OCI-LY3 (cell line): Measurements from ENCODE around the gene CTNNA3.

ENCODE experiments used
- H2AFZ ChIP-seq: fragments of 200-600, 300-600 bp; shearing (Covaris generic); 2 replicates; pipeline ENCODE4 v1.6.0; 2014; ENCODE audit warnings: antibody characterized with exemption, low read depth, low read length
- H3K27ac ChIP-seq: fragments of 200-600, 300-600 bp; sonication (generic); 2 replicates; pipeline ENCODE4 v1.5.1; 2014; ENCODE audit warnings: mild to moderate bottlenecking, low read length, moderate library complexity, mixed read lengths
- H3K27me3 ChIP-seq: fragments of 200-600, 300-600 bp; sonication (generic); 2 replicates; pipeline ENCODE4 v1.6.1; 2014; ENCODE audit warnings: low read depth, low read length, mixed read lengths
- H3K36me3 ChIP-seq: fragments of 200-600, 300-600 bp; sonication (generic); replicated peaks from 2 replicates; pipeline ENCODE3; 2014; ENCODE audit warnings: low read depth, low read length, mixed read lengths
- H3K4me1 ChIP-seq: fragments of 300-600, 200-600 bp; sonication (generic); 2 replicates; pipeline ENCODE4 v1.6.1; 2014; ENCODE audit warnings: low read length, mixed read lengths
- H3K4me2 ChIP-seq: fragments of 200-600, 300-600 bp; sonication (generic); 2 replicates; pipeline ENCODE4 v1.6.1; 2014; ENCODE audit warnings: low read length, mixed read lengths
- H3K4me3 ChIP-seq: fragments of 300-600, 200-600 bp; sonication (generic); 2 replicates; pipeline ENCODE4 v1.5.1; 2014; ENCODE audit warnings: antibody characterized with exemption, mild to moderate bottlenecking, low read length, moderate library complexity
- H3K79me2 ChIP-seq: fragments of 300-600, 200-600 bp; shearing (Covaris generic); 2 replicates; pipeline ENCODE4 v1.6.1; 2014; ENCODE audit warnings: mild to moderate bottlenecking, low read length, mixed read lengths
- H3K9ac ChIP-seq: fragments of 300-600, 200-600 bp; shearing (Covaris generic); 2 replicates; pipeline ENCODE4 v1.6.0; 2014; ENCODE audit warnings: mild to moderate bottlenecking, low read length, moderate library complexity
- H3K9me3 ChIP-seq: fragments of 200-600, 300-600 bp; shearing (Covaris generic); 2 replicates; pipeline ENCODE4 v1.6.1; 2014; ENCODE audit warnings: low read length, mixed read lengths; ENCODE audit not compliant: insufficient read depth
- H4K20me1 ChIP-seq: fragments of 200-600, 300-600 bp; sonication (generic); 2 replicates; pipeline ENCODE4 v1.6.1; 2016; ENCODE audit warnings: low read length, mixed read lengths; ENCODE audit not compliant: insufficient read depth
- EZH2phosphoT487 ChIP-seq: fragments of 200-600 bp; shearing (Covaris generic); IDR thresholded peaks from 2 replicates; pipeline ENCODE4 v1.6.1; 2018; ENCODE audit warnings: antibody characterized with exemption, mixed run types, low read depth
- TF ChIP-seq, protein P1 (sequence below): fragments of 200-600, 300-600 bp; sonication (generic); IDR thresholded peaks from 2 replicates; pipeline ENCODE4 v1.5.1; 2014; ENCODE audit warnings: antibody characterized with exemption, low read length, low read depth

Gene CTNNA3

DNA sequence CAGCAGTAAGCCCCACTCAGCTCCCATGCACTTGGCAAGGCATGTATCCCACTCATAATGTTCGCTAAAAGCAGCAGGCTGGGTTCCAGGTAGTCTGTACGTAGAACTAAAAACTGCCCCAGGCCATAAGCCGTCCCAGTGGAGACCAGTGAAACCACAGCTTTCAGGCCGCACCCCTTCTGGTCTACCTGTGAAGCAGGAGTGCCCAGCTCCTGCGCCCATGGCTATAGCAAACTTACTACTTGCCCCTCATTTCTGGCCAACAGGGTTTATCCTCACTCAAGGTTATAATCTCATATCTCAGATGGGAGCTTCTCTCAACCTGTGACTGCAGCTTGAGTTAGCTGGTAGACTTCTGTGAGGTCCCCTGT is 1108.3 kb downstream of the CTNNA3 start:
- no peaks in the 10 kb centered on the region for H3K36me3 ChIP-seq
- H3K79me2 ChIP-seq, result no peaks in the 10 kb centered on the region
- H4K20me1 ChIP-seq, result no peaks in the 10 kb centered on the region
- no peak overlapping the region for H3K4me2 ChIP-seq
- no peak overlapping the region for H3K4me3 ChIP-seq
- no peak overlapping the region for H3K27ac ChIP-seq
- H3K9ac ChIP-seq, result no peak overlapping the region
- H2AFZ ChIP-seq, result no peak overlapping the region
- no peaks in the 10 kb centered on the region for H3K4me1 ChIP-seq
- TF ChIP-seq, protein P1, sequence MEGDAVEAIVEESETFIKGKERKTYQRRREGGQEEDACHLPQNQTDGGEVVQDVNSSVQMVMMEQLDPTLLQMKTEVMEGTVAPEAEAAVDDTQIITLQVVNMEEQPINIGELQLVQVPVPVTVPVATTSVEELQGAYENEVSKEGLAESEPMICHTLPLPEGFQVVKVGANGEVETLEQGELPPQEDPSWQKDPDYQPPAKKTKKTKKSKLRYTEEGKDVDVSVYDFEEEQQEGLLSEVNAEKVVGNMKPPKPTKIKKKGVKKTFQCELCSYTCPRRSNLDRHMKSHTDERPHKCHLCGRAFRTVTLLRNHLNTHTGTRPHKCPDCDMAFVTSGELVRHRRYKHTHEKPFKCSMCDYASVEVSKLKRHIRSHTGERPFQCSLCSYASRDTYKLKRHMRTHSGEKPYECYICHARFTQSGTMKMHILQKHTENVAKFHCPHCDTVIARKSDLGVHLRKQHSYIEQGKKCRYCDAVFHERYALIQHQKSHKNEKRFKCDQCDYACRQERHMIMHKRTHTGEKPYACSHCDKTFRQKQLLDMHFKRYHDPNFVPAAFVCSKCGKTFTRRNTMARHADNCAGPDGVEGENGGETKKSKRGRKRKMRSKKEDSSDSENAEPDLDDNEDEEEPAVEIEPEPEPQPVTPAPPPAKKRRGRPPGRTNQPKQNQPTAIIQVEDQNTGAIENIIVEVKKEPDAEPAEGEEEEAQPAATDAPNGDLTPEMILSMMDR, result no peak
- TF ChIP-seq EZH2phosphoT487, result no peak
- H3K27me3 ChIP-seq, result no peaks in the 10 kb centered on the region
- H3K9me3 ChIP-seq, result no peaks in the 10 kb centered on the region

DNA sequence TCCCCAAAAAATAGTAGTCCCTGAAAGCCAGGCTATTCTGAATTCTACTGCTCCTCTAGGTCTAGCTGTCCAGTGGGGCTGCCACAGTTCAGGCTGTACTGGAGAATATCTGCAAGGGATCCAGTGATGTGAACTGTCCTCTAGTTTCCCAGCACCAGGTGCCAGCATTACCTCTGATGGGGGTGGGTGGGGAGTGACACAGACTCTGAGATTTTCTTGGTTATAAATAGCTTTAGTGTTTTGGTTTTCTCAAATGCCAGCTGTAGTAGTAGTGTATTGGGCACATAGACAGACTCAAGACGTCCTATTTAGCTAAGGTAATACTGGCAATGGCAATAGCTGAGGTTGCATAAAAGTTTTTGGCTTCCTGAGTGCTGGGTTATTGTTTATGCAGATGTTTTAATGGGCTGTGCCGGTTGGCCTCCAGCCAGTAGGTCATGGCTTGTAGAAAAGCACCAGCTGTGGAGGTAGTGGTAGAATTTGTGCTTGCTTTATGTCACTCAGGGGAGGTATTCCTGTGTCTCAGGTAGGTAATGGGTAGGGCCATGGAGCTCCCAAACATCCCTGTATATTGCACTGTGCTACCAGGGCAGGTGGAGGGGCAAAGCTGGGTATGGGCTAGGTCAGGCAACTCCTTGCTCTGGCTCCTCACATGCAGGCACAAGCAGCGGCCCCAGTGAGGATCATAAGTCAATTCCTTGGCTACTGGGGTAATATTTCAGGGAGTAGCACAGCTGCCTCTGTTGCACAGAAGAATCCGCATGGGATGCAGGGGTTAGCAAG is 1108.9 kb downstream of the CTNNA3 start:
- Histone ChIP-seq H3K9me3 (no peaks in the 10 kb centered on the region), H3K4me2 (no peak overlapping the region), H3K27ac (no peak overlapping the region), H3K9ac (no peak overlapping the region), H3K79me2 (no peaks in the 10 kb centered on the region), H4K20me1 (no peaks in the 10 kb centered on the region), H2AFZ (no peak overlapping the region), H3K4me3 (no peak overlapping the region), H3K27me3 (no peaks in the 10 kb centered on the region), H3K36me3 (no peaks in the 10 kb centered on the region), H3K4me1 (no peaks in the 10 kb centered on the region)
- no peak for TF ChIP-seq EZH2phosphoT487
- TF ChIP-seq, protein P1, result no peak

DNA sequence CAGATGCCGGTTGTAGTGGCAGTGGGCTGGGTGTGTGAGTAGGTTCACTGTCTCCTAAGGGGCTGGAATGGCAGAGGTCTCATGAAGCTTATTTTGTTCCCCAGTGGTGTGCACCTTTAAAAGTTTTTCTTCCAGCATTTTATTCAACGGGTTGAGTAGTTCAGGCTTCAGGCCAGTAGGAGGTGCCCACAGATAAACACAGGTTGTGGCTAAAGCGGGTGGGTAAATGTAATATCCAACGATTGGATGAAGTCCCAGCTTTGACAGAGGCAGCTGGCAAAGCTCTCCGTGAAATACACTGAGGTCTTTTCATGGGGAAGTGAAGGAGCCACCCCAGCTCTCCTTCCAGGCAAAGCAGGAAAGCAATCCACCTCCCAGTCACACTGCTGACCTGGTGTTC is 1109.9 kb downstream of the CTNNA3 start:
- Histone ChIP-seq H2AFZ (no peak overlapping the region), H4K20me1 (no peaks in the 10 kb centered on the region), H3K27me3 (no peaks in the 10 kb centered on the region), H3K36me3 (no peaks in the 10 kb centered on the region), H3K4me2 (no peak overlapping the region), H3K4me3 (no peak overlapping the region), H3K4me1 (no peaks in the 10 kb centered on the region), H3K79me2 (no peaks in the 10 kb centered on the region), H3K9me3 (no peaks in the 10 kb centered on the region), H3K27ac (no peak overlapping the region), H3K9ac (no peak overlapping the region)
- TF ChIP-seq, protein P1, result no peak
- TF ChIP-seq EZH2phosphoT487, result no peak

DNA sequence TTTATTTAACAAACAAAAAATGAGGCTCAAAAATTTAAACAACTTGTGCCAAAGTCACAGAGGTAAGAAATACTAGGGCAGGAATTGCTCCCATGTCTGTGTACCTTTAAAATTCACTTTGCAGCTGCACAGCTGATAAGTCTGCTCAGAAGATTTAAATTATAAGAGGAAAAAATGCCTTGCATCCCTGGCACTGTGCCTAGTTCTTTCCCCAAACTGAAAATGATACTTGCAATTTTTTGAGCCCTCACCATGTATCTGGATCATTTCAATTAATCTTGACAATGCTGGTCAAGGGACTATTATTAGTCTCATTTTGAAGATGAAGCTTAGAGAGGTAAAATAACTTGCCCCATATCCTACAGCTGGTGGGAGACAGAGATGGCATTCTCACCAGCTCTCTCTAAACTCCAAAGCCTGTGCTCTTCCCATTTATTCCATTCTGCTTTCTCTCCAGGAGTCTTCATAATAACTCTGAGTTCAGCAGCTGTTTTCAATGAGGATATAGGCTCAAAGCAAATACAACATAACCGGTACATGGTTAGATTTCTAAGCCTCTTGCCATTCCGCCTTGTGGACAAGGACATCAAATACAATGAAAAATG is 1120.6 kb downstream of the CTNNA3 start:
- no peak overlapping the region for H3K4me3 ChIP-seq
- no peaks in the 10 kb centered on the region for H4K20me1 ChIP-seq
- H2AFZ ChIP-seq, result no peak overlapping the region
- no peak overlapping the region for H3K9ac ChIP-seq
- TF ChIP-seq EZH2phosphoT487, result no peak
- TF ChIP-seq, protein P1, result no peak
- H3K4me2 ChIP-seq, result no peak overlapping the region
- no peaks in the 10 kb centered on the region for H3K4me1 ChIP-seq
- no peaks in the 10 kb centered on the region for H3K79me2 ChIP-seq
- H3K9me3 ChIP-seq, result no peaks in the 10 kb centered on the region
- no peaks in the 10 kb centered on the region for H3K27me3 ChIP-seq
- H3K36me3 ChIP-seq, result no peaks in the 10 kb centered on the region
- no peak overlapping the region for H3K27ac ChIP-seq
